Measurements from ENCODE around the gene KBTBD4. TPM values are rescaled to one million over a fixed set of nuclear protein-coding genes. Genes with fewer than 3 reads are reported as not detected.
A peak's percentile ranks its signal among the peaks of the same experiment; 100 is the strongest.

KBTBD4 gene
- total RNA-seq, 1 experiment from 2014 or later, result 12.5 TPM

GRCh38 chr11:47552566-47553405 is 26.0 kb downstream of the KBTBD4 start, which contains the start of gene CELF1:
CELF1 (minus strand) TSS chr11:47553132; CDS start chr11:47499523, 53,609 bp downstream.
- Mint-ChIP-seq H3K9me3 (ENCODE audit: unreplicated experiment) (no peaks in the 10 kb centered on the region), H3K36me3 (ENCODE audit: insufficient read depth, unreplicated experiment) (peaks cover 38% of the 10 kb centered on the region), H3K4me3 (ENCODE audit: unreplicated experiment) (peak within 1 kb of the TSS; percentile 94), H3K27ac (ENCODE audit: unreplicated experiment) (peak within 1 kb of the TSS; percentile 93), H3K27me3 (ENCODE audit: insufficient read depth, unreplicated experiment) (no peaks in the 10 kb centered on the region), H3K4me1 (ENCODE audit: low read depth, unreplicated experiment) (peaks cover 8% of the 10 kb centered on the region)
- DNase-seq, result peak; percentile 92 to 95
- H3K4me1 ChIP-seq, result peaks cover 6% of the 10 kb centered on the region; the same call in 1 of the 2 replicates
- no peaks in the 10 kb centered on the region for H3K9me3 ChIP-seq
- no peaks in the 10 kb centered on the region for H3K36me3 ChIP-seq (ENCODE audit: control insufficient read depth, insufficient read depth, low read length)
- TF ChIP-seq CTCF (IDR thresholded peaks at IDR 0.05; ENCODE audit: insufficient read depth in 1 of 2, low read depth in 1 of 2, low read length in 1 of 2, severe bottlenecking in 1 of 2, unreplicated experiment in 1 of 2), result peak; percentile 74 to 91
- peak within 1 kb of the TSS; percentile 96 for H3K4me3 ChIP-seq (ENCODE audit: low read depth, low read length)
- ChIA-PET POLR2A (interaction anchor here (0.6 to 1.5 kb wide), 4 partner anchors 12 to 145 kb away, joined by 4 read pairs; no protein-coding TSS in a partner anchor), CTCF (interaction anchor here (0.6 to 1.3 kb wide), 15 partner anchors 9 to 1005 kb away, joined by 3 to 16 read pairs (median 4); partner anchors contain the start of genes KBTBD4, NDUFS3, PSMC3 and PTPMT1)
- no peaks in the 10 kb centered on the region for H3K27me3 ChIP-seq (replicated peaks; ENCODE audit: control insufficient read depth, insufficient read depth, low read length)
- no TSS peak for BruUV-seq (replicated peaks)
- intact Hi-C loops (cut with micrococcal nuclease; ENCODE audit: unreplicated experiment), result loop anchor here (1.0 to 10.0 kb wide), 4 partner anchors 13 to 68 kb away; partner anchors contain the start of genes NDUFS3 and PTPMT1

GRCh38 chr11:47552056-47552565 is 26.7 kb downstream of the KBTBD4 start:
- intact Hi-C loops (cut with micrococcal nuclease; ENCODE audit: unreplicated experiment), result loop anchor here (2.0 to 10.0 kb wide), 2 partner anchors 21 to 67 kb away; no protein-coding TSS in a partner anchor
- peak; percentile 54 to 62 for DNase-seq

More at GRCh38 chr11:47552056-47552565, 26.7 kb downstream of the KBTBD4 start:
- TF ChIP-seq CTCF (IDR thresholded peaks at IDR 0.05; ENCODE audit: insufficient read depth in 1 of 2, low read depth in 1 of 2, low read length in 1 of 2, severe bottlenecking in 1 of 2, unreplicated experiment in 1 of 2), result no peak
- peaks cover 8% of the 10 kb centered on the region for H3K4me1 Mint-ChIP-seq (ENCODE audit: low read depth, unreplicated experiment)
- H3K27me3 Mint-ChIP-seq (ENCODE audit: insufficient read depth, unreplicated experiment), result no peaks in the 10 kb centered on the region
- no peaks in the 10 kb centered on the region for H3K9me3 Mint-ChIP-seq (ENCODE audit: unreplicated experiment)
- ChIA-PET POLR2A (interaction anchor here (0.7 to 1.5 kb wide), 3 partner anchors 12 to 14 kb away, joined by 4 to 5 read pairs (median 4); no protein-coding TSS in a partner anchor), CTCF (interaction anchor here (0.6 to 1.3 kb wide), 5 partner anchors 13 to 1005 kb away, joined by 4 to 6 read pairs (median 5); partner anchors contain the start of gene PSMC3)
- TSS peak; percentile 44 for BruUV-seq (replicated peaks)
- no peaks in the 10 kb centered on the region for H3K27me3 ChIP-seq (replicated peaks; ENCODE audit: control insufficient read depth, insufficient read depth, low read length)
- peak overlapping the region; percentile 93 for H3K27ac Mint-ChIP-seq (ENCODE audit: unreplicated experiment)
- H3K4me3 ChIP-seq (ENCODE audit: low read depth, low read length), result peak overlapping the region; percentile 96
- peak overlapping the region; percentile 94 for H3K4me3 Mint-ChIP-seq (ENCODE audit: unreplicated experiment)
- peaks cover 6% of the 10 kb centered on the region; the same call in 1 of the 2 replicates for H3K4me1 ChIP-seq
- H3K36me3 ChIP-seq (ENCODE audit: control insufficient read depth, insufficient read depth, low read length), result no peaks in the 10 kb centered on the region
- peaks cover 45% of the 10 kb centered on the region for H3K36me3 Mint-ChIP-seq (ENCODE audit: insufficient read depth, unreplicated experiment)
- H3K9me3 ChIP-seq, result no peaks in the 10 kb centered on the region

Data from Caco-2 (cell line).